K562 (cell line): Measurements from ENCODE around the gene UBE3B. TPM values are rescaled to one million over a fixed set of nuclear protein-coding genes. Genes with fewer than 3 reads are reported as not detected.
A peak's percentile ranks its signal among the peaks of the same experiment; 100 is the strongest.

Experiments used
- DMBX1 ChIP-seq: fragments of 250-450 bp; sonication (Bioruptor Pico); IDR thresholded peaks from 2 replicates; pipeline ENCODE4 v1.8.0; 2022; ENCODE audit warnings: inconsistent platforms, mild to moderate bottlenecking, moderate library complexity, borderline replicate concordance
- FOXP1 ChIP-seq: sonication (generic); formaldehyde crosslinking; IDR thresholded peaks from 2 replicates; pipeline ENCODE4 v1.8.0; 2022; ENCODE audit warnings: mild to moderate bottlenecking, missing genetic modification reagents
- MTF1 ChIP-seq: fragments of 250-450 bp; sonication (Bioruptor Pico); IDR thresholded peaks from 2 replicates; pipeline ENCODE4 v1.9.0; 2021; ENCODE audit warnings: moderate library complexity, mild to moderate bottlenecking, inconsistent platforms, borderline replicate concordance
- PRMT5 ChIP-seq: sonication (generic); formaldehyde crosslinking; IDR thresholded peaks from 2 replicates; pipeline ENCODE4 v1.5.0; 2020; ENCODE audit warnings: missing genetic modification reagents
- RAD51 ChIP-seq: fragments of 450-650 bp; IDR thresholded peaks from 2 replicates; pipeline ENCODE4 v1.7.1; 2016; ENCODE audit warnings: low read depth, mild to moderate bottlenecking, borderline replicate concordance
- TARDBP ChIP-seq: fragments of 450-650 bp; IDR thresholded peaks from 2 replicates; pipeline ENCODE4 v1.6.1; 2016
- ZBTB5 ChIP-seq: fragments of 450-650 bp; IDR thresholded peaks from 2 replicates; pipeline ENCODE4 v1.6.1; 2017; ENCODE audit warnings: antibody characterized with exemption
- polyA plus RNA-seq, 8 experiments: library from polyadenylated mRNA; depleted of rRNA in 4 of 8; stranded (reverse) in 5 of 8; unstranded in 3 of 8; fragments of >200 nt; fragmentation: Nextera tagmentation in 2 of 8; fragmentation: Illumina TruSeq in 1 of 8; extraction: Ambion mirVana in 2 of 8; extraction: Trizol in 1 of 8; gene quantifications; 2 replicates each; pipeline versions ENCODE4 v1.2.1 to v1.2.3, GENCODE V29; 2011 to 2014; ENCODE audit warnings: inconsistent platforms in 1 of 8, missing spikeins in 1 of 8
- total RNA-seq, 7 experiments: library from RNA; depleted of rRNA in 6 of 7; stranded (reverse); fragments of >200 nt in 6 of 7; fragmentation: Illumina TruSeq in 2 of 7; extraction: Trizol in 2 of 7; gene quantifications; 2 replicates each; pipeline versions ENCODE4 v1.2.1 to v1.2.3, GENCODE V29; 2011 to 2021; ENCODE audit warnings: low replicate concordance in 1 of 7
- TF ChIP-seq, protein P1 (sequence below), 2 experiments: fragments of 450-650 bp in 1 of 2; sonication (generic) in 1 of 2; formaldehyde crosslinking in 1 of 2; IDR thresholded peaks; 2 replicates each; pipeline versions ENCODE4 v1.7.1 to v1.9.0; 2016 to 2022; ENCODE audit warnings: inconsistent platforms in 1 of 2, mild to moderate bottlenecking in 1 of 2, missing genetic modification reagents in 1 of 2
- TF ChIP-seq, protein P2 (sequence below): fragments of 450-650 bp; formaldehyde crosslinking; IDR thresholded peaks from 2 replicates; pipeline ENCODE4 v1.4.0; 2020; ENCODE audit warnings: mild to moderate bottlenecking
- TF ChIP-seq, protein P3 (sequence below): fragments of 200-800 bp; sonication (Bioruptor generic); IDR thresholded peaks from 2 replicates; pipeline ENCODE4 v1.6.1; 2017; ENCODE audit warnings: missing genetic modification characterization, missing compliant biosample characterization

UBE3B gene
- total and polyA plus RNA-seq, 9 of the 15 experiments (the other 6 are each of a cell fraction or from before 2014, with no cell fraction given), result 7.6 to 23.6 (median 15.5) TPM

DNA sequence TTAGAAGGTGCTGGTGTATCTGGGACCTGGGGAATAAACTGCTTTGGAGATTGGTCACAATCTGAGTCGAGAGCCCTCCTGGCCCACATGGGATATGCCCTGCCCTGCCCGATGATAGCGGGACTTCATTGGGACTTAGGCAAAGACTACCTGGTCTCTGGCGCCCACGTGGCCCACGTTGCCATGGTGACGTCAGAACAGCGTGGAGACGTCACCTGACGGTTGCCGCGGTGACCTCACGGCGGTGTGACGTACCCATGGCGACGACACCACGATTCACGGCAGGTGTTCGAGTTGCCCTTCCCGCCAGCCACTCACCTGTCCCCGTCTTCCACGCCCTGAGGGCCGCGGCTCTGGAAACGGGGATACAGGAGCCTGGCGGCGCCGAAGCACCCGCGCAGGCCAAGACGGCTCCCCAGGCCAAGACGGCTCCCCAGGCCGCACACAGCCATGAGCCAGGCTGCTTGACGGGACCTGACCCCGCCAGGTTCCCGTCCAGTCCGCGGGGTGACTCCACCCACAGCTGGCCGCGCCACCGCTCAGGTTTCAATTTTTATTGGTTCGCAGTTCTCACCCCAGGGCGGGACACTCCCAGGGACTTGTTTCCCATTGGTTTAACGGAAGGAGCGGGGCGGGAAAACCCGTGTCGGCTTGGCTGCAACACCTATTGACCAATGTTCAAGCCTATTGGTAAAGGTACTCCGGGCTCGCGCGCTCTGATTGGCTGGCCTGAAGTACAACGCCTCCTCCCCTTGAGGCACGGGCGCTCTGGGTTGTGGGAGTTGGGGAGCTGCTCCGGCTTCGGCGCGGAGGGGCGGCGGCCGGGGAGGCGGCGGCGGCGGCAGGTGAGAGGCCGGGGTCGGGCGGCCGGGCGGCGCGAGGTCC, 95.8 kb downstream of the UBE3B start, which contains the start of the genes MMAB and MVK (continued):
- TF ChIP-seq, protein P1, sequence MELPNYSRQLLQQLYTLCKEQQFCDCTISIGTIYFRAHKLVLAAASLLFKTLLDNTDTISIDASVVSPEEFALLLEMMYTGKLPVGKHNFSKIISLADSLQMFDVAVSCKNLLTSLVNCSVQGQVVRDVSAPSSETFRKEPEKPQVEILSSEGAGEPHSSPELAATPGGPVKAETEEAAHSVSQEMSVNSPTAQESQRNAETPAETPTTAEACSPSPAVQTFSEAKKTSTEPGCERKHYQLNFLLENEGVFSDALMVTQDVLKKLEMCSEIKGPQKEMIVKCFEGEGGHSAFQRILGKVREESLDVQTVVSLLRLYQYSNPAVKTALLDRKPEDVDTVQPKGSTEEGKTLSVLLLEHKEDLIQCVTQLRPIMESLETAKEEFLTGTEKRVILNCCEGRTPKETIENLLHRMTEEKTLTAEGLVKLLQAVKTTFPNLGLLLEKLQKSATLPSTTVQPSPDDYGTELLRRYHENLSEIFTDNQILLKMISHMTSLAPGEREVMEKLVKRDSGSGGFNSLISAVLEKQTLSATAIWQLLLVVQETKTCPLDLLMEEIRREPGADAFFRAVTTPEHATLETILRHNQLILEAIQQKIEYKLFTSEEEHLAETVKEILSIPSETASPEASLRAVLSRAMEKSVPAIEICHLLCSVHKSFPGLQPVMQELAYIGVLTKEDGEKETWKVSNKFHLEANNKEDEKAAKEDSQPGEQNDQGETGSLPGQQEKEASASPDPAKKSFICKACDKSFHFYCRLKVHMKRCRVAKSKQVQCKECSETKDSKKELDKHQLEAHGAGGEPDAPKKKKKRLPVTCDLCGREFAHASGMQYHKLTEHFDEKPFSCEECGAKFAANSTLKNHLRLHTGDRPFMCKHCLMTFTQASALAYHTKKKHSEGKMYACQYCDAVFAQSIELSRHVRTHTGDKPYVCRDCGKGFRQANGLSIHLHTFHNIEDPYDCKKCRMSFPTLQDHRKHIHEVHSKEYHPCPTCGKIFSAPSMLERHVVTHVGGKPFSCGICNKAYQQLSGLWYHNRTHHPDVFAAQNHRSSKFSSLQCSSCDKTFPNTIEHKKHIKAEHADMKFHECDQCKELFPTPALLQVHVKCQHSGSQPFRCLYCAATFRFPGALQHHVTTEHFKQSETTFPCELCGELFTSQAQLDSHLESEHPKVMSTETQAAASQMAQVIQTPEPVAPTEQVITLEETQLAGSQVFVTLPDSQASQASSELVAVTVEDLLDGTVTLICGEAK (IDR thresholded peaks at IDR 0.05), result no peak; the same call in 1 of the 2 replicates
- TF ChIP-seq, protein P1 (CRISPR knock-in tag; IDR thresholded peaks at IDR 0.05), result no peak
- 0 out of 2 replicates have a peak, but pooled peaks have one; percentile 32 for TF ChIP-seq FOXP1 (CRISPR knock-in tag)
- TF ChIP-seq ZBTB5, result peak; percentile 91
- TF ChIP-seq MTF1 (CRISPR knock-in tag), result no peak
- peak; percentile 100 for TF ChIP-seq TARDBP
- TF ChIP-seq DMBX1 (CRISPR knock-in tag), result peak; percentile 42; the same call in 1 of the 2 replicates
- no peak for TF ChIP-seq PRMT5 (CRISPR knock-in tag)
- TF ChIP-seq, protein P2, sequence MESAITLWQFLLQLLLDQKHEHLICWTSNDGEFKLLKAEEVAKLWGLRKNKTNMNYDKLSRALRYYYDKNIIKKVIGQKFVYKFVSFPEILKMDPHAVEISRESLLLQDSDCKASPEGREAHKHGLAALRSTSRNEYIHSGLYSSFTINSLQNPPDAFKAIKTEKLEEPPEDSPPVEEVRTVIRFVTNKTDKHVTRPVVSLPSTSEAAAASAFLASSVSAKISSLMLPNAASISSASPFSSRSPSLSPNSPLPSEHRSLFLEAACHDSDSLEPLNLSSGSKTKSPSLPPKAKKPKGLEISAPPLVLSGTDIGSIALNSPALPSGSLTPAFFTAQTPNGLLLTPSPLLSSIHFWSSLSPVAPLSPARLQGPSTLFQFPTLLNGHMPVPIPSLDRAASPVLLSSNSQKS (CRISPR knock-in tag), result no peak
- peak; percentile 89 for TF ChIP-seq RAD51
- TF ChIP-seq, protein P3, sequence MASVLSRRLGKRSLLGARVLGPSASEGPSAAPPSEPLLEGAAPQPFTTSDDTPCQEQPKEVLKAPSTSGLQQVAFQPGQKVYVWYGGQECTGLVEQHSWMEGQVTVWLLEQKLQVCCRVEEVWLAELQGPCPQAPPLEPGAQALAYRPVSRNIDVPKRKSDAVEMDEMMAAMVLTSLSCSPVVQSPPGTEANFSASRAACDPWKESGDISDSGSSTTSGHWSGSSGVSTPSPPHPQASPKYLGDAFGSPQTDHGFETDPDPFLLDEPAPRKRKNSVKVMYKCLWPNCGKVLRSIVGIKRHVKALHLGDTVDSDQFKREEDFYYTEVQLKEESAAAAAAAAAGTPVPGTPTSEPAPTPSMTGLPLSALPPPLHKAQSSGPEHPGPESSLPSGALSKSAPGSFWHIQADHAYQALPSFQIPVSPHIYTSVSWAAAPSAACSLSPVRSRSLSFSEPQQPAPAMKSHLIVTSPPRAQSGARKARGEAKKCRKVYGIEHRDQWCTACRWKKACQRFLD, result 0 out of 2 replicates have a peak, but pooled peaks have one; percentile 34
